ENCODE results near the gene EPN3.

The EPN3 gene

GRCh38 chr17:50532452-50533024, at the start of gene EPN3:
Gene EPN3, plus strand, starts transcription at chr17:50532735. Its CDS starts 3,822 bp downstream, at chr17:50536557.
- no peak for DNase-seq

- no peak for DNase-seq
These were observed 49.3 kb upstream of the EPN3 start for GRCh38 chr17:50483266-50483665.

GRCh38 chr17:50484386-50485155, 48.0 kb upstream of the EPN3 start:
- no peak for DNase-seq

- peak; percentile 3 for DNase-seq
These were observed 45.1 kb upstream of the EPN3 start for GRCh38 chr17:50487213-50488096.

GRCh38 chr17:50488880-50489279, 43.7 kb upstream of the EPN3 start:
- DNase-seq = no peak

GRCh38 chr17:50491505-50491904, 41.0 kb upstream of the EPN3 start:
- no peak for DNase-seq

- DNase-seq = no peak
These were observed 40.3 kb upstream of the EPN3 start for GRCh38 chr17:50492214-50492613.

GRCh38 chr17:50493744-50494143, 38.8 kb upstream of the EPN3 start:
- DNase-seq = no peak

GRCh38 chr17:50495217-50495823, 37.2 kb upstream of the EPN3 start:
- no peak for DNase-seq

- peak; percentile 65 for DNase-seq
These were observed 36.6 kb upstream of the EPN3 start for GRCh38 chr17:50495918-50496317.

- DNase-seq = no peak
These were observed 34.3 kb upstream of the EPN3 start for GRCh38 chr17:50498021-50498874.

GRCh38 chr17:50499270-50499669, 33.3 kb upstream of the EPN3 start:
- no peak for DNase-seq

- DNase-seq = peak; percentile 68
These were observed 32.8 kb upstream of the EPN3 start for GRCh38 chr17:50499721-50500120.

- peak; percentile 26 for DNase-seq
These were observed 31.5 kb upstream of the EPN3 start for GRCh38 chr17:50501054-50501453.

- DNase-seq = no peak
These were observed 30.1 kb upstream of the EPN3 start for GRCh38 chr17:50502301-50502990.

GRCh38 chr17:50505591-50506130, 26.9 kb upstream of the EPN3 start:
- no peak for DNase-seq

- no peak for DNase-seq
These were observed 26.2 kb upstream of the EPN3 start for GRCh38 chr17:50506298-50506697.

- peak; percentile 83 for DNase-seq
These were observed 24.5 kb upstream of the EPN3 start, which contains the start of gene MYCBPAP for GRCh38 chr17:50507871-50508572. Gene MYCBPAP, plus strand, starts transcription at chr17:50508439. Its CDS starts 236 bp downstream, at chr17:50508675.

- no peak for DNase-seq
These were observed 23.7 kb upstream of the EPN3 start for GRCh38 chr17:50508573-50509460.

All from HCEC 1CT (cell line).